Urothelium cell line (cell line): ENCODE data around the gene NSMCE1.

Source experiments
- DNase-seq: peaks from one replicate; pipeline ENCODE4 v3.0.0; 2011; ENCODE audit warnings: low spot score, mixed read lengths
- FAIRE-seq: peaks from 2 replicates; lab custom pipeline; 2011; peaks lifted over from hg19 to GRCh38; lab: Jason Lieb, UNC

NSMCE1 gene, protein sequence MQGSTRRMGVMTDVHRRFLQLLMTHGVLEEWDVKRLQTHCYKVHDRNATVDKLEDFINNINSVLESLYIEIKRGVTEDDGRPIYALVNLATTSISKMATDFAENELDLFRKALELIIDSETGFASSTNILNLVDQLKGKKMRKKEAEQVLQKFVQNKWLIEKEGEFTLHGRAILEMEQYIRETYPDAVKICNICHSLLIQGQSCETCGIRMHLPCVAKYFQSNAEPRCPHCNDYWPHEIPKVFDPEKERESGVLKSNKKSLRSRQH

GRCh38 chr16:27268376-27269299 lies at the start of gene NSMCE1:
Gene NSMCE1 (minus strand): TSS chr16:27268772. CDS start chr16:27257570, 11,202 bp downstream.
- DNase-seq, result peak; percentile 95
- FAIRE-seq, result no peak

- no peak for DNase-seq
- no peak for FAIRE-seq
These were observed 49.3 kb upstream of the NSMCE1 start for GRCh38 chr16:27317738-27318391.

DNA sequence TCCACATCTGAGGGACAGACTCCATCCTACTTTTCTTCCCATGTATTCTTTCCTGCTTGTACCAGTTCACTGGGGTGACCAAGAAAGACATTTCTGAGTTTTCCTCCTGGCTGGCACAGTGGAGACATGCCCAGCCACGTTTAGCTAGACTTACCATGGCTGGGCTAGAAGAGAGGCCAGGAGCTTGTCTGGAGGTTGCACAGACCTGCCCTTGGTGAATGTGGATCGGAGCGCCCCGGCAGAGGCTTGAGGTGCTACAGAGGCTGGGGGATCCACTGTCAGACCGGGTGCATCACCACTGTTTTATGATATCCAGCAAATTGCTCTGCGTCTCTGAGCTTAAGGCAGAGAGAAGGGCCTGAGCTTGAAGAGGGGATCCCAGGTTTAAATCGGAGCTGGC lies 48.7 kb upstream of the NSMCE1 start:
- no peak for FAIRE-seq
- DNase-seq, result no peak

DNA sequence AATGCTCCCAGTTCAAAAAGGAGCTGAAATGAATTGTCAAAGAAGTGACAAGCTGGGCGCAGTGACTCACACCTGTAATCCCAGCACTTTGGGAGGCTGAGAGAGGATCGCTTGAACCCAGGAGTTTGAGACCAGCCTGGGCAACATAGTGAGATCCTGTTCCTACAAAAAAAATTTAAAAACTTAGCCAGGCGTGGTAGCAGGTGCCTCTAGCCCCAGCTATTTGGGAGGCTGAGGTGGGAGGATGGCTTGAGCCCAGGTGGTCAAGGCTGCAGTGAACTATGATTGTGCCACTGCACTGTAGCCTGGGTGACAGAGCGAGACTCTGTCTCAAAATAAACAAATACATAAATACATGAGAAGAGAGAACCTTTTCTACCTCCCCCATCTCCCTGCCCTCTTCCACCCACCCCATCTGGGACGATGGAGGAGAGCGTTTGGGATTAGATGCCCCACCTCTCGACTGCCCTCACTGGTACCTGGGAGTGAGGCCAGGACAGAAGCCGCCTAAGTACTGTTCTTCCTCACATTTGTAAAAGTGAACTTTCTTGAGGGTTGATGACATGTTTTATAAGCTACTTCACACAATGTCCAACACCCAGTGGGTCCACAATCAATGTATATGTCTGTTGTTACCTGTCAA lies 47.6 kb upstream of the NSMCE1 start:
- DNase-seq (no peak), FAIRE-seq (no peak)

DNA sequence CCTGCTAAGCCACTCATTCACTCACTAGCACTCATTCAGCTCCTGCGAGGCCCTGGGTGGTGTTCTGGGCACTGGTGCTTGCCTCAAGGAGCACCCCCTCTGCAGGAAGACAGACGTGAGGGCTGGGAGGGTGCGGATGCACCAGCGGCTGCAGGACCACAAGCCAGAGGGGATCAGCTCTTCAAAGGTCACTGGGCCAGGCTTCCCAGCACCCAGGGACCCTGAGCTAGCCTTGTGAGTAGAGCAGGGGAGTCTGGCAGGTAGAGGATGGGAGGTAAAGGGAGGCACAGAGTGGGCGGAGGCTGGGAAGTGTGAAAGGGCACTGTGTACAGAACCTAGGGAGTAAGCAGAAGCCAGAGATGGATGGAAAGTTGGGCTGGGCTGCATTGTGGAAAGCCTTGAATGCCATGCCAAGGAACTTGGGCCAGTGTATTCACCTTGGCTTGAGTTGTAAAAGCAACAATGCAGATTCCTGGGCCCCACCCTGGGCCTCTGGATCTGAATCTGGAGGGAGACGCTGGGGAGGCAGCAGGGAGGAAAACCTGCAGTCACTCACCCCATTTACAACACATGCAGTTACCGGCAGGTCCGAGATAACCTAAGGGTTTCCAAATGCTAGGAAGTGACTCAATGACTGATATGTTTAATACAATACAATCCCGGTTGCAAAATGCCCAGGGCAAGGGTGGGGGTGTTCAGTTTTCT lies 46.9 kb upstream of the NSMCE1 start:
- FAIRE-seq, result no peak
- DNase-seq, result no peak

DNA sequence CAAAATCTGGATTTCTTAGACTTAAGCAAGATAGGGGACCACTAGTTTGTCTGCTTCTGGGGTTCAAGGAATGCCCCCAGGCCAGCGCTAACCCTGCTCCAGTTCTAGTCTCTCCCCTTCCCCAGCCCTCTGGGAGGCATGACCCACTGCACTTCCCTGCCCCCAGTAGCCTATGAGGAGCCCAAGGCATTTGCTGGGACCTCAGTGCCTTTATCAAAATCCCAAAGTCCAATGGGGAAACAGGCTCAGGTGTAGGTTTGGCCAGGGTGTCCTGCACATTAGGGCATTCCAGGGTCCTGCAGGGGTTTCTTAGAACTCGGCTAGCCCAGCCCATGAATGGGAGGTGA lies 46.4 kb upstream of the NSMCE1 start:
- FAIRE-seq (no peak), DNase-seq (no peak)

GRCh38 chr16:27314161-27314723 lies 45.7 kb upstream of the NSMCE1 start:
- FAIRE-seq, result no peak
- DNase-seq, result peak; percentile 39

DNA sequence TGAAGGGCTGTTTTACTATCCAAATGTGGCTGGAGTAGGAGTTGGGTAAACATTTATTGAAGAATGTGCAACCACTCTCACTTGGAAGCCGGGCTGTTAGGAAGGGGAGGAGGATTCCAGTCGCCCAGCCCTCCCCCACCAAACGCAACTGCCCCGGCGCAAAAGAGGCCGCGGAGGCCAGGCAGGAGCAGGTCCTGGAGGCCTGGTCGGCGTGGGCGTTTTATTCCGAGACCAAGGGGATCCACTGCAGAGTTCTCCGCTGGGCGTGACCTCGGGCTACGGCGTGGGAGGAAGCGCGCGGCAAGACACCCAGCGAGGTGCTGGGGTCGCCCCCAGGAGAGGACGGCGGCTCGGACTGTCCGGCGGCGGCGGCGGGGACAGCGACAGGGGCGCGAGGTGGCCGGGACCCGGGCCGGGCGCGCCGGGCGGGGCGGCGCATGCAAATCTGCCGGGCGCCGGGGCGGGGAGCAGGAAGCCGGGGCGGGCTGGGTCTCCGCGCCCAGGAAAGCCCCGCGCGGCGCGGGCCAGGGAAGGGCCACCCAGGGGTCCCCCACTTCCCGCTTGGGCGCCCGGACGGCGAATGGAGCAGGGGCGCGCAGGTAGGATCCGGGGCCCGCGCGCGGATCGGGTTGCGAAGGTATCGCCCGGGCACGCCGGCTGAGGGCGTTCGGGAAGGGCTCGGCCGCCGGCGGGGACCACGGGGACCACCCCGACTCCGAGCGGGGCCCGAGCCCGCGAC lies 45.0 kb upstream of the NSMCE1 start, which contains the start of gene IL4R:
Gene IL4R (plus strand): TSS at position 553 of the 739 bp plus-strand sequence. CDS start 26,230 bp downstream, outside the sequence.
- peak; percentile 44 for DNase-seq

DNA sequence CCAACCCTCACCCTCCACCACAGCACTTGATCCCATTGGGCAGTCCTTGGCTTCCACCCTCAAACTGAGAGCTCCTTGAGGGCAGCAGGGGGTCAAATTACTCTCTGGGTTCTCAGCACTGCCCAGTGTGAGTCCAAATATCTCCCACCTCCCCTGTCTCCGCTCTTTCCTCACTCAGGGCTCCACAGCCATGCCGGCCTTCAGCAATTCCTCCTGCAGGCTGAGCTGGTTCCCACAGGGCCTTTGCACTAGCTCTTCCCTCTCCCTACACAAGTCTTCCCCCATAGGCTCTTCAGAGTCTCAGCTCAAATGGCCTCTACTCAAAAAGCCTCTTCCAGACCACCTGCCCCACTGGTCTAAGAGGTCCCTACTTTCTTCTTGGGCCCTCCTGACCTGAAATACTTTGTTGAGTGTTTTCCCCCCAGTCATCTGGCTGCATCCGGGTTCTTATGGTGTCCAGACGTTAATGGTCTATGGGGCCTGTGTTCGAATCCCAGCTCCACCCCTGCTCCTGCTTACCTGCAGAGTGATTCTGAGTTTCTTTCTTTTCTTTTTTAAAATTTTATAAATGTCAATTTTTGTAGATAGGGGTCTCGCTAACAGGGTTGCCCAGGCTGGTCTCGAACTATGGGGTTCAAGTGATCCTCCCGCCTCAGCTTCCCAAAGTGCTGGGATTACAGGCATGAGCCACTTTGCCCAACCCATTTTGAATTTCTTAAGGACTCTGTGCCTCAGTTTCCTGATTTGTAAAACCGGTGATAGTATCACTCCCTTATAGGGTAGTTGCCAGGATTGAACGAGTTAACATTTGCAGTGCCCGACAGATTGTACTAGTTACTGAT lies 44.2 kb upstream of the NSMCE1 start:
- DNase-seq (no peak), FAIRE-seq (no peak)

More for the DNA sequence above, 45.0 kb upstream of the NSMCE1 start, which contains the start of gene IL4R:
- no peak for FAIRE-seq

DNA sequence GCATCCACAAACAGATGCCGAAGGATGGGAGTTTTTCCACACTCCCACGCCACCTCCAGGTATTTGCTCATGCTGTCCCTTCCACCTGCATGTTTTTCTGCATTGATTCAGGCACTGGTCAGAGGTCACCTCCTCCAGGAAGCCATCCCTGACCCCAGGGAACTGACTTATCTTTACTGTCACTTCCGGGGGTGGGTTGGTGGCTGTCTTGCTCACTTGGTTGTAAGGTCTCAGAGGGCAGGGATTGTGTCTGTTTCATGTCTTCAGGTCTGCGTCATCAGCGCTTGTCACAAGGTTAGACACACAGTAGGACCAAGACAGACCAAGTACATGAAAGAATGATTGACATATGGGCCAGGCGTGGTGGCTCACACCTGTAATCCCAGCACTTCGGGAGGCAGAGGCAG lies 43.3 kb upstream of the NSMCE1 start:
- no peak for DNase-seq
- no peak for FAIRE-seq

DNA sequence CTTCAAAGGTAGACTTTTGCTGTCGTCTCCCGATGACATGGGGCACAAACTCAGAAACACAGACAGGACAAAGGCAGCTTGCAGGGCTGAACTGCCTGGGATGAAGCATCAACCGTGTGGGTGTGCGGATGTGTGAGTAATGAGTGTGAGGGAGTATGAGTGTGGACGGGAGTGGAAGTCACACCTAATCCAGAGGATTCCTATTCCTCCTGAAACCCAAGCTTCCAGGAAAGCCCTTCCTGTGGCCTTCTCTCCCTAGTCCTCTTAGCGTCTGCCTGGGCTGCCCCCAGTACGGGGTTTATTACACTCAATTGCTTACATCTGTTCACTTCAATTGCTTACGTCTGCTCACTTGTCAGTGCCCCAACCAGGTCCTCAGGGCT lies 42.9 kb upstream of the NSMCE1 start:
- FAIRE-seq (no peak), DNase-seq (no peak)

- DNase-seq (no peak), FAIRE-seq (no peak)
These were observed 42.2 kb upstream of the NSMCE1 start for GRCh38 chr16:27310576-27311447.

DNA sequence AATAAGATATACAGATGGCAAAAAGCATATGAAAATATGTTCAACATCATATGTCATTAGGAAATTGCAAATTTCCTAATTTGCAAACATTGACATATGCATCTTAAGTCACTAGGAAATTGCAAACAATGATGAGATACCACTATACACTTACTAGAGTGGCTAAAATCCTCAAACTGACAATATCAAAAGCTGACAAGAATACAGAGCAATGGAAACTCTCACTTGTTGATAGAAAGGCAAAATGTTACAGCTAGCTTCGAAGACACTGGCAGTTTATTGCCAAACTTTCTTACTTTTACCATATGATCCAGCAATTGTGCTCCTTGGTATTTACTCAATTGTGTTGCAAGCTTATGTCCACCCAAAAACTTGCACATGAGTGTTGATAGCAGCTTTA lies 40.2 kb upstream of the NSMCE1 start:
- no peak for DNase-seq
- FAIRE-seq, result no peak

DNA sequence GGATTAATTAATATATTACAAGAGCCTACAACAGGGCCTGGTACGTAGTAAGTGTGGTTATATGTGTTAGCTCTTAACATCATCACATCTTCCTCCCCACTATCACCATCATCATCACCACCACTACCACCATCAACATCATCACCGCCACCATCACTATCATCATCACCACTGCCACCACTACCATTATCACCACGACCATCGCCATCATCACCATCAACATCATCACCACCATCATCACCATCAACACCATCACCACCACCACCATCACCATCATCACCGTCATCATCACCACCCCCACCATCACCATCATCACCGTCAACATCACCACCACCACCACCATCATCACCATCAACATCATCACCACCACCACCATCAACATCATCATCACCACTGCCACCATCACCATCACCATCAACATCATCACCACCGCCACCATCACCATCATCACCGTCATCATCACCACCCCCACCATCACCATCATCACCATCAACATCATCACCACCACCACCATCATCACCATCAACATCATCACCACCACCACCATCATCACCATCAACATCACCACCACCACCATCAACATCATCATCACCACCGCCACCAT lies 37.4 kb upstream of the NSMCE1 start:
- DNase-seq (no peak), FAIRE-seq (peak; percentile 98)

GRCh38 chr16:27304881-27305745 lies 36.5 kb upstream of the NSMCE1 start:
- FAIRE-seq (no peak), DNase-seq (no peak)

DNA sequence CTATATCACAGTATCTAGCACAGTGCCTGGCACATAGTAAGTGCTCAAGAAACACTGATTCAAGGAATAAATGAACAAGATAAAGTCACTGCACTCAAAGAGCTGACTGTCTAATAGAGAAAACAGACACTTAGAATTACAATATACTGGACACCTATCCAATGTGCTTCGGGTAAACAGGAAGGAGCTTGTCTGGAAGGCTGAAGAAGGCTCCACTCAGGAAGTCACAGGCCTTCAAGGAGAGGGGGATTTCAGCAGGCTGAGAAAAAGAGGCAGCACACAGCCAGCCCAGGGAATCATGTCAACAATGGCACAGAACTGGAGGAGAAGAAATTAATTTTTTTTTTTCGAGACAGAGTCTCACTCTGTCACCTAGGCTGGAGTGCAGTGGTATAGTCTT lies 35.5 kb upstream of the NSMCE1 start:
- FAIRE-seq, result no peak
- DNase-seq, result no peak
